Head of caudate nucleus (tissue), 42 donors: Measurements from ENCODE around the gene PROZ.
"Not testable (repeated sequence)": the region's sequence is repeated elsewhere in the genome, so short reads cannot be mapped to it uniquely, and the experiment has no call there.

Experiments
- DNase-seq, 42 donors: peaks; one replicate each; pipeline versions ENCODE4 v3.0.0 to v3.0.0-alpha.2; 2020 to 2021; ENCODE audit warnings: mixed read lengths in 7 of 42
- intact Hi-C: fragments of 100-400 bp; cut with DNase I; formaldehyde crosslinking; loops from one replicate; pipeline ENCODE4 v1.15.0; 2022

PROZ gene, protein sequence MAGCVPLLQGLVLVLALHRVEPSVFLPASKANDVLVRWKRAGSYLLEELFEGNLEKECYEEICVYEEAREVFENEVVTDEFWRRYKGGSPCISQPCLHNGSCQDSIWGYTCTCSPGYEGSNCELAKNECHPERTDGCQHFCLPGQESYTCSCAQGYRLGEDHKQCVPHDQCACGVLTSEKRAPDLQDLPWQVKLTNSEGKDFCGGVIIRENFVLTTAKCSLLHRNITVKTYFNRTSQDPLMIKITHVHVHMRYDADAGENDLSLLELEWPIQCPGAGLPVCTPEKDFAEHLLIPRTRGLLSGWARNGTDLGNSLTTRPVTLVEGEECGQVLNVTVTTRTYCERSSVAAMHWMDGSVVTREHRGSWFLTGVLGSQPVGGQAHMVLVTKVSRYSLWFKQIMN

DNA sequence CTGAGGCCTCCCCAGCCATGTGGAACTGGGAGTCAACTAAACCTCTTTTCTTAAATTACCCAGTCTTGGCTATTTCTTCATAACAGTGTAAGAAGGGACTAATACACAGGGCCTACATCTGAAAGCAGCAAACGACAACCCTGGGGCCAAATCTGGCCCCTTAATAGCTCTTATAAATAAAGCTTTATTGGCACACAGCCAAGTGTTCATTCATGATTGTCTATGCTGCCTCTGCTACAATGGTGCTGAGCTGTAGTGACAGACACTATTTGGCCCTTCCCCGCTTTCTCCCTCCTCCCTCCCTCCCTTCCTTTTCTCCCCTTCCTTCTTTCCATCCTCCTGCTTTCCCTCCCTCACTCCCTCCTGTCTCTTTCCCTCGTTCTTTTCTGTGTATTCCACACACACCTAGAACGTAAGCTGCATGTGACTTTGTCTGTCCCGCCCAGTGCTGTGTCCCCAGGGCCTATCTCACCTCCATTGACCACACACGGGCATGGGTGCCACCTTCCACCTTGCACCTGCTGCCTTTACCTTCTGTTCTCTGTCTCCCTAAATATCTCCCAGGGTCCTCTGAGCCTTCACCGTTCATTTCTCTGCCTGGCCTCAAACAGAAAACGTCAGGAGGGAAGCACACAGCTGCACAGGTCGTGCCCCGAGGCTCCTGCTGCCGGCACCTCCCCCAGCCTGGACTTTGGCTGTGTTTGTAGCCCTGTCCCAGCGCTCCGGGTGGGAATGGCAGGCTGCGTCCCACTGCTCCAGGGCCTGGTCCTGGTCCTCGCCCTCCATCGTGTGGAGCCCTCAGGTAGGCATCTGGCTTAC lies at the start of gene PROZ:
Gene PROZ (plus strand): TSS at position 720 of the 819 bp plus-strand sequence. CDS start 13 bp downstream, at position 733.
- DNase-seq: peak in 2 of 42 donors; percentile 11 to 17
- intact Hi-C loops: loop anchor here (5.0 kb wide), 1 partner anchor 44 kb away; no protein-coding TSS in a partner anchor

DNA sequence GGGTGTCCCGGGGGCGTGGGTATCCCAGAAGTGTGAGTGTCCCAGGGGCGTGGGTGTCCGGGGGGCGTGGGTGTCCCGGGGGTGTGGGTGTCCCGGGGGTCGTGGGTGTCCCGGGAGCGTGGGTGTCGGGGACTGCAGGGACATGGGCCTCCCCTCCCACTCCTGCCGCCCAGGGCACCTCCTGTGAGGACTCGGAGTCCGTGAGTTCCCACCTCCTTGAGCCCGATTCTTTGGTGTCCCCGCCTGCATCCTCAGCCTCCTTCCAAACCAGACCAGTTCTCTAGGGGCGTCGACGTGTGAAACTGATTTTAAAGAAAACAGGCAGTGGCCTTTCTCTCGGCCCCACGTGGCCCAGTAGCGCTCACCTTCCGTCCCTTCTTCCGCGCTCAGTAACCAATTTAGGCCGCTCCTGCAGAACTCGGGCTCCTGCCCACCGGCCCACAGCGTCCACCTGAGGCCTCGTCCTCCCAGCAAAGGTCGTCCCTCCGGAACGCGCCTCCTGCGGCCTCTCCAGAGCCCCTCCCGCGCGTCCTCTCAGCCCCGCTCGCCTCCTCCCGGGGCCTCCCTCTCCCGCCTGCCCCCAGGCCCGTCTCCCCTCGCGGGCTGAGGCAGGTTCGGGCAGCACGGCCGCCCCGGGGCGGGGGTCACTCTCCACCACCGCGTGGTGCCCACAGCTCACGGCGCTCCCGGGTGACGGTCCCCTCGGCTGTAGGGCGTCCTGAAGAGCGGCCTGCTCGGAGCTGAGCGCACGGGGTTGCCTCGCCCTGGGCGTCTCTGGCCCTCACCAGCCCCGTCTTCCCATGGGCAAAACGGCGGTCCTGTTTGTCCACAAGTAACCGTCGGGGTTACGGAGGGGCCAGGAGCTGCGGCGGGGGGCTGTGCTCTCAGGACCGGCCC lies 49.0 kb upstream of the PROZ start:
- DNase-seq: peak in 4 of 42 donors; percentile 3 to 29 (median 16)
- intact Hi-C loops: no loop called here

DNA sequence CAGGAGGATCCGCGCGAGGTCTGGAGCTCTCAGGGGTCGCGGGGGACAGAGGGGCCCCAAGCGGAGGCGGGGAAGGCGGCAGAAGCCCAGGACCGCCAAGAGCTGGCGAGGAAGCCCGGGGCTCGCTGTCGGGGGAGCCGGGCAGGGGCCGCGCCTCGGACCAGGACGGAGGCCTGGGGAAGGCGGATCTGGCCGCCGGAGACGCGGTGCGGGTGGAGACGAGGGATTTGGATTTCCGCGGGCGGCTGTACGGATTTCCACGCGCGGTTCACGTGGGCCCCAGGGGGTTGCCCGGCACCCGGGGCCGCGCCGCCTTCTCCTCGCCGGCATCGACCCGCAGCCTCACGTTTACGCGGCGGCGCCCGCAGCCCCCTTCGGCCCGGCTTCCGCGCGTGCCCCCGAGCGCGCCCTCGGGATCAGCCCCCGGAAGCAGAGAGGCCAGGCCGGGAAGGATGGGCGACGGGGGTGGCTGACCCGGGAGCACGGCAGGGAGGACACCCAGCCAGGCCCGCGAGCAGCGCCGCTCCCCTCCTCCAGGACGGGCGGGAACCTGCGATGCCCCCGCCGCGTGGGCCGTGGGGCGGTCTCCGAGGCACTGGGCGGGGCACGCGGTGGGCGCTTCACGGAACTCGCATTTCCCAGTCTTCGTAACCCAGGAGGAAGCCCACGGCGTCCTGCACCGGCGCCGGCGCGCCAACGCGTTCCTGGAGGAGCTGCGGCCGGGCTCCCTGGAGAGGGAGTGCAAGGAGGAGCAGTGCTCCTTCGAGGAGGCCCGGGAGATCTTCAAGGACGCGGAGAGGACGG lies 48.2 kb upstream of the PROZ start:
- intact Hi-C loops: no loop called here
- DNase-seq: peak in 22 of 42 donors; percentile 15 to 63 (median 36)

DNA sequence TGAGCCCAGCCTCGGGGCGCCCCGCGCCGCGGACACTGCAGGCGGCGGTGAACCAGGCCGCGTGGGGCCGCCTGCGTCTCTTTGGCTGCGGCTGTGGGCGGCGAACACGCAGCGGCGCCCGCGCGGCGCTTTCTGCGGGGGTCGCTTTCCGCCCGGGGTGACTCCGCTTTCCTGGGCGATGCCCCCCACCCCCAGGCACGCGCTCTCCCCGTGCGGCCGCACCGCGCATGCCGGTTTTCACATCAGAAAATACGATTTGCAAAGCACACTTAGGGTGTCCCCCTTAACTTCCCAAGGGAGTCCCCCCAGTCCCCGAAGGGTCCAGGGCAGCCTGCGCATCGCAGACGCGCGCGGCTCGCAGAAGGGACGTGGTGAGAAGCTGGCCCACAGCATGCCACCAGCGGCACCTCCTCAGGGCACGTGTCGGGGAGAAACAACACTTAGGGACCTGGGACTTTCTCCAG lies 47.6 kb upstream of the PROZ start:
- DNase-seq: peak in 6 of 42 donors; percentile 1 to 30 (median 18)
- intact Hi-C loops: no loop called here

DNA sequence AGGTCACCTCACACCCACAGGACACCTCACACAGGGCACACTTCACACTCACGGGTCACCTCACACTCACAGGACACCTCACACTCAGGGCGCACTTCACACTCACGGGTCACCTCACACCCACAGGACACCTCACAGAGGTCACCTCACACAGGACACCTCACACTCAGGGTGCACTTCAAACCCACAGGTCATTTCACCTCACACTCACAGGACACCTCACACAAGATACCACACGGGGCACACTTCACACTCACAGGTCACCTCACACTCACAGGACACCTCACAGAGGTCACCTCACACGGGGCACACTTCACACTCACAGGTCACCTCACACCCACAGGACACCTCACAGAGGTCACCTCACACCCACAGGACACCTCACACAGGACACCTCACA lies 46.6 kb upstream of the PROZ start:
- peak in 3 of 42 donors; percentile 2 to 4 (median 3) for DNase-seq

DNA sequence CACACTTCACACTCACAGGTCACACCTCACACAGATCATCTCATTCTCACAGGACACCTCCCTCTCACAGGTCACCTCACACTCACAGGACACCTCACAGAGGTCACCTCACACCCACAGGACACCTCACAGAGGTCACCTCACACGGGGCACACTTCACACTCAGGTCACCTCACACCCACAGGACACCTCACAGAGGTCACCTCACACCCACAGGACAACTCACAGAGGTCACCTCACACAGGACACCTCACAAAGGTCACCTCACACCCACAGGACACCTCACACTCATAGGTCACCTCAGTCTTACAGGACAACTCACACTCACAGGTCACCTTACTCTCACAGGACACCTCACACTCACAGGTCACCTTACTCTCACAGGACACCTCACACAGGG lies 46.0 kb upstream of the PROZ start:
- peak in 3 of 42 donors; percentile 2 to 9 (median 2) for DNase-seq
- intact Hi-C loops: not testable (repeated sequence)

More for the DNA sequence above, 46.6 kb upstream of the PROZ start:
- intact Hi-C loops: not testable (repeated sequence)

DNA sequence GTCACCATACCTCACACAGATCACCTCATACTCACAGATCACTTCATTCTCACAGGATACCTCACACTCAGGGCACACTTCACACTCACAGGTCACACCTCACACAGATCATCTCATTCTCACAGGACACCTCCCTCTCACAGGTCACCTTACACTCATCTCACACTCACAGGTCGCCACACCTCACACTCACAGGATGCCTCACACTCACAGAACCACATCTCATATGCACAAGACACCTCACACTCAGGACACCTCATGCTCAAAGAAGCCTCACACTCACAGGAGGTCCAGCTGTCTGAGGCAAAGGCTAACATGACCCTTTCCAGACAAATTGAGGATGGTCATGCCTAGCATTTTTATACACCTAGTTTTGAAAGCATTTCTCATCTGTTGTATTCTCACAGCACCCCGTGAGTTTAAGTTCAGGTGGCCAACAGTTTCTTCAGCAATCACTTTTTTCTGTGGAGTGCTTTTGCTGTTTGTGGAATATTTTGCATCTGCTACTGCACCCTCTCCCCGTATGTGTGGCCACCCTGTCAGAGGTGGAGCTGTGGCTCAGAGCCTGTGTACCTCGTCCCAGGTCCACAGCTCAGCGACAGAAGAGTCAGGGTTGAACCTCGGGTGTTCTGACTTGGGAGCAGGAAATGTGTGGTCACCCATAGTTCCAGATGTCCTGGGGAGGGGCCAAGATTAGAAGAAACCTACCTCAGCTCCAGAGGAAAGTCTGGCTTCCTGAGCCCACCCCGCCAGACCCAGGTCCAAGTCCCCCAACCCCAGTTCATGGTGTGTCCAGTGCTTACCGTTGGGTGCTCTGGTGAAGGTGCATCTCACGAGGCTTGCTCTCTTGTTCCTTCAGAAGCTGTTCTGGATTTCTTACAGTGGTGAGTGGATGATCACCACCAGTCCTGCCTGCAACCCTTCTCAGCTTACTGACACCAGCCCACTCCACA lies 45.3 kb upstream of the PROZ start:
- peak in 12 of 42 donors; percentile 1 to 35 (median 11) for DNase-seq
- intact Hi-C loops: no loop called here

DNA sequence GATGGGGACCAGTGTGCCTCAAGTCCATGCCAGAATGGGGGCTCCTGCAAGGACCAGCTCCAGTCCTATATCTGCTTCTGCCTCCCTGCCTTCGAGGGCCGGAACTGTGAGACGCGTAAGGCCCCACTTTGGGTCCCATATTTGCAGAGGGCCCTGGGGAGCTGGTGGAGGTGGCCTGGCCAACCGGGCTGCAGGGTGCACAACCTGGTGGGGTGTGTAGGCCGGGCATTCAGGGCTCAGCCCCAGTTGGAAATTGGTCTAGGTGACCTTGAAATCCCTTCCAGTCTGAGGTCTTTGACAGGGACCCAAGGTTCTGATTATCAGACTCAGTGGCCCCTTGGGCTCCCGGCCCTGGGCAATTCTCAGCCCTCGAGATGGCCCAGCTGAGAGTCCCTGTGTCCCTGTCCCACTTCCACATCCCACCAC lies 44.6 kb upstream of the PROZ start:
- peak in 14 of 42 donors; percentile 5 to 40 (median 14) for DNase-seq
- intact Hi-C loops: no loop called here

DNA sequence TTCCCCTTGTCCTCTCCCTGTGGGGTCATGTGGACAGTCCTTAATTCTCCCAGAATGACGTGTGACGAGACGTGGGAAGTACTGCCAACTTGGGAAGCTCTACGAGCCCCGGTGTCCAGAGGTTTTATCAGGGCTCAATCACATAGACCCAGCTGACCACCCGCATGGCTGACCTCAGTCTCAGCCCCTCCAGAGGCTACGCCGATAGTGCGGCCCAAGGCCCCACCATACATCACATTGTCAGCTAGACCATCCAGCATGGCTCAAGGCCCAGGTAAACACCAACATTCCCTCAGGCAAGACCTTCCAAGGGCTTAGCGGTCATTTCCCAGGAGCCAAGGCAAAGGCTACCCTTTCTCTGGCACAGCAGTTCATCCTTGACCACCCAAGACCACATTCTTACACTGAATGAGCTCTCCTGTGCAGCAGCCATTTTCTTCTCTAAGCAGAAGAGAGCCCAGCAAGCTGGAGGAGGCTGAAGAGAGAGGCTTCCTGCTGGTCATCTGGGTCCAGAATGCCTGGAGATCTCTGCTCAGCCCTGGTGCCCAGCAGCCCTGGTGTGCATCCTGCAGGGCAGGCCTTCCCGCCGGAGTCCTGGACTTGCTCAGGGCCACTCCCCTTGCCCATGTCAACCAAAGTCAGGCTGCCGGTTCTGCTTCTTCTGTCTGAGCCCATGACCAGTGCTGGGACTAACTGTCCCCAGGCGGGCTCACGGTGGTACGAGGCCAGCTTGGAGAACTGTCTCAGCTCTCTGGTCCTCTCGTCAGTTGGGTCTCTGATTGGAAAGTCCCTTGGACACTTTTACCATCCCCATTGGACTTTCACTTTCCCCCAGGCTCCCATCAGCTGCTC lies 43.7 kb upstream of the PROZ start:
- peak in 13 of 42 donors; percentile 4 to 39 (median 16) for DNase-seq
- intact Hi-C loops: no loop called here

DNA sequence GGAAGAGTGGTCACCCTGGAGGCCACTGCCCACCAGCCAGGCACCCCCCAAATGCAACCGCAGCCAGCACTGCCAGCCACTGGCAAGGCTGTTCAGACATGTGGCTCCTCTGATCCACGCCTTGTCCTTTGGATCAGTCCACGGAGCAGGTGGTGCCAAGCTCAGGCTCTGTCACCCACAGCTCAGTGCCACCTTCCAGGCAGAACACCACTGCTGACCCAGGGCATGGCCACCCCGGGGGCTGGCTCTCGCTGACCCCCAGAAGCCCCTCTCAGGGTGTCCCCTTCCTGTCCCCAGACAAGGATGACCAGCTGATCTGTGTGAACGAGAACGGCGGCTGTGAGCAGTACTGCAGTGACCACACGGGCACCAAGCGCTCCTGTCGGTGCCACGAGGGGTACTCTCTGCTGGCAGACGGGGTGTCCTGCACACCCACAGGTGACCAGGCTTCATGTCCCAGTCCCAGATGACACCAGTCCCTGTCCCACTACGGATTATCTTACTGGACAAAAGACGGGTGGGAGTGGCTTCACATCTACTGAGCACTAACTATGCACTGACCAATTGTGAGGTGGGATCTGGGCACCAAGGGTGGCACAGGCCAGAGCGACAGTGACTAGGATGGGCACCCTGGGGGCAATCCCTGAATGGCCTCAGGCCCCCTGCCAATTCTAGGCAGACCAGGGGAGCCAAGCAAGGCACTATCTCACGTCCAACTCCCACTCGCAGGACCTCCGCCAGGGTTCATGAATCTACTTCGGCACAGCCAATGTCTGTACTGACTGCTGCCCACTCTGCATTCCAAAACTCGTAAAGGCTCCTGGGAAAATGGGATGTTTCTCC lies 42.9 kb upstream of the PROZ start:
- DNase-seq: peak in 15 of 42 donors; percentile 6 to 31 (median 11)
- intact Hi-C loops: no loop called here

DNA sequence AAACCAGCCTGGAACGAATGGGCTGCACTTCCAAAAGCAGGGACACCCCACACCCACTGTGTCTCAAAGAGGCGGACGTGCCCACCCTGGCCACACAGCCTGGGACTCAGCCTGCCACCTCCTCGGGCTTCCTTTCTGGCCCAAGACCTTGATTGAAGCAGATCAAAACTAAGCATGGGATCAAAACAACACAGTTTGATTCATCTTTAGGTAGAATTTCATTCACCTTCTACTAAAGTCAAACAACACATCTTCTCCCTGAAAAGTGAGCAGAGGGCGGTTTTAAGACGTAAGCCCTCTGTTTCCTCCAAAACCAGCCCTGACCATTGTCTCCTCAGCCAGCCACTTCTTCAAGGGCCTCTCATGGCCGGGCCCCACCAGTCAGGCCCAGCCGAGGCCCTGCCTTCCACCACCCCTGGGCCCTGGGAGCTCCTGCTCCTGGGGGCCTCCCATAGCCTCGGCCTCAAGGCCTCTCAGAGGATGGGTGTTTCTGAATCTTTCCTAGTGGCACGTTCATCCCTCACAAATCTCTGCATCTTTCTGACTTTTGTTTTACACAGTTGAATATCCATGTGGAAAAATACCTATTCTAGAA lies 42.1 kb upstream of the PROZ start:
- peak in 8 of 42 donors; percentile 1 to 39 (median 18) for DNase-seq
- intact Hi-C loops: no loop called here

DNA sequence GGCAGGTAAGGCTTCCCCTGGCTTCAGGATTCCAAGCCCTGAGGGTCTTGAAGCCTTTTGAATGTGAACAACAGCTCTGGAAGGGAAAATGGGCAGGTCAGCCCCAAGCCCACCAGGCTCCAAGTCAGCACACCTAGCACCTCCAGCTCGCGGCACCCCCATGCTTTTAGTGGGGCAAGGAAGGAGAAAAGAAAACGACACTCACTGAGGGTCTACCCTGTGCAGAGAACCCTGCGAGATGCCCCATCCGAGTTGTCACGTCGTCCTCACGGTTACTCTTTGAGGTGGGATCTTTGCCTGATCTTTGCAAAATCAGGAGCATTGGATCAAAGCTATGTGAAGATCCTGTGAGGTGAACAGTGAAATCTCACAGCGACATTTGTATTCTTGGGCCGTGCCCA lies 41.6 kb upstream of the PROZ start:
- peak in 11 of 42 donors; percentile 2 to 30 (median 17) for DNase-seq
- intact Hi-C loops: no loop called here

DNA sequence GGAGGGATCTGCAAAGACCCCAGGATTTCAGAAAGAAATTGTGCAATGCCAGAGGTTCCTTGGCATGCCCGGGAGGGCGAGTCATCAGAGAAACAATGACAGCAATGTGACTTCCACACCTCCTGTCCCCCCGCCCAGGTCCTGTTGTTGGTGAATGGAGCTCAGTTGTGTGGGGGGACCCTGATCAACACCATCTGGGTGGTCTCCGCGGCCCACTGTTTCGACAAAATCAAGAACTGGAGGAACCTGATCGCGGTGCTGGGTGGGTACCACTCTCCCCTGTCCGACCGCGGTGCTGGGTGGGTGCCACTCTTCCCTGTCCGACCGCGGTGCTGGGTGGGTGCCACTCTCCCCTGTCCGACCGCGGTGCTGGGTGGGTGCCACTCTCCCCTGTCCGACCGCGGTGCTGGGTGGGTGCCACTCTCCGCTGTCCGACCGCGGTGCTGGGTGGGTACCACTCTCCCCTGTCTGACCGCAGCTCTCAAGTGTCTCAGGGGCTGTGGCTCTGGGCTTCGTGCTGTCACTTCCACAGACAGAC lies 41.0 kb upstream of the PROZ start:
- intact Hi-C loops: no loop called here
- DNase-seq: peak in 13 of 42 donors; percentile 5 to 37 (median 15)

DNA sequence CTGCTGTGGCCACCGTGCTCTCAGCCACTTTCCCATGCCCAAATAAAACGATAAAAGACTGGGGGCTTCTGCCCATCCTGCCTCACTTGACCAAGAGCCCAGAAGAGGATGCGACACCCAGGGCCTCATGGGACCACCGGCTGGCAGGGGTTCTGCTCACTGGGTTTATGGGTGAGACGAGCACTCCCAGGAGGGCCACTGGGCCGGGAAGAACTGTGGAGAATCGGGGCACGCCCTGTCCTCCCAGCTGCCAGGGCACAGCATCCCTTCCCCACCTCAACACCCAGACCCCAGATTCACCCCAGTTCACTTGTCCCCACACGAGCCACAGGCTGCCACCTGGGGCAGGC lies 40.6 kb upstream of the PROZ start:
- DNase-seq: peak in 10 of 42 donors; percentile 3 to 35 (median 12)

More for the DNA sequence above, 40.6 kb upstream of the PROZ start:
- intact Hi-C loops: no loop called here
